Stimulated activated CD4-positive, alpha-beta T cell treated with anti-CD3 and anti-CD28 coated beads, Interleukin-15, amount 100 ng/mL, for 24 hours (primary cell): ENCODE data around the gene ZNF217.
"Not testable (repeated sequence)": the region's sequence is repeated elsewhere in the genome, so short reads cannot be mapped to it uniquely, and the experiment has no call there.

Experiments
- DNase-seq: peaks from one replicate; pipeline ENCODE4 v3.0.0-alpha.2; 2020

The ZNF217 gene

GRCh38 chr20:53523615-53524014 is 70.0 kb downstream of the ZNF217 start:
- DNase-seq, result not testable (repeated sequence)

DNA sequence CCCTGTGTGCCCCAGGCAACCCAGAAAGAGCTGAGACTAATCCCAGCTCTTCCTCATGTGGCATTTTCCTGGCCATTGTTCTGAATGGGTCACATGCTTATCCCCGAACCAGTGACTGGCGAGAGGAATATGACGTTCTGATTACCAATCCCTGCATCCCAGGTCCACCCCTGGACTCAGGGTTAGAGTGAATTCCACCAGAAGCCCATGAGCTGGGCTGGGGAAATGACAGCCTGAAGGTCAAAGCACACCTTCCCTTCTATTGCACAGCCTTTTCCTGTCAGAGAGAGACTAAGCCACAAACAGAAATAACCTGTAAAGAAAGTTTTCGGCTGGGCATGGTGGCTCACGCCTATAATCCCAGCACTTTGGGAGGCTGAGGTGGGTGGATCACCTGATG is 70.9 kb downstream of the ZNF217 start:
- DNase-seq, result no peak

GRCh38 chr20:53522026-53522425 is 71.6 kb downstream of the ZNF217 start:
- no peak for DNase-seq

DNA sequence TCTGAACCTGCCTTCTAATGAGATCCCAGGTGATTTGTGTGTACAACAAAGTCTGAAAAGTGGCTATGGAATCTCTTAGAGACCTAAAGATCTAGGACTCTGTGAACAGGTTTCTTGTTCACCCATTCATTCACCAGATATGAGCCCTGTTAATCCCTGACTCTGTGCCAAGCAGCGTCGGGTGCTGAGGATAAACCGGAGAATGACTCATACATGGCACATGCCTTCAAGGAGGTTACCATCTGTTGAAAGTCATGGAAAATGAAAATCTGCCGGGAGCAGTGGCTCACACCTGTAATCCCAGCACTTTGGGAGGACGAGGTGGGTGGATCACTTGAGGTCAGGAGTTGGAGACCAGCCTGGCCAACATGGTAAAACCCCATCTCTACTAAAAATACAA is 72.2 kb downstream of the ZNF217 start:
- DNase-seq, result not testable (repeated sequence)

- DNase-seq, result no peak
These were observed 76.5 kb downstream of the ZNF217 start for GRCh38 chr20:53517146-53517545.
